NCI-H69 (cell line): Measurements from ENCODE around the gene PADI2.

Experiments
- DNase-seq: peaks from one replicate; lab custom pipeline; 2025; lab: John Stamatoyannopoulos, UW

The PADI2 gene

DNA sequence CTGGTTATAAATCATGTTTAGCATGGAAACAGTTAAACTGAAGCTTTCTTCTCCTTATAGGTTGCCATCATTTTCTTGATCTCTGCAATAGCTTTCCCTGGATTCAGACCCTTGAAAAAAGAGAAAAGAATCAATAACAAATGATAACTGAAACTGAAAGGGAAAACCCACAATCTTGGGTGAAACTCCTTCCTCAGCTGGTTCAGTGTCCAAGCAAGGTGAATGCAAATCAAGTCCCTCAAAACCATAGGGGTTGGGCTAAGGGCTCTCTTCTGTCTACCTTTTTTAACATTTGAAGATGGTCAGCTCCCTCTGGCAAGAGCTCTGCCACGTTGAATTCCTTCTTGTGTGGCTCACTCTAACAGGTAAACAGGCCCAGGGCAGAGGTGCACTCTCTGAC, 100.4 kb downstream of the PADI2 start:
- DNase-seq = no peak

DNA sequence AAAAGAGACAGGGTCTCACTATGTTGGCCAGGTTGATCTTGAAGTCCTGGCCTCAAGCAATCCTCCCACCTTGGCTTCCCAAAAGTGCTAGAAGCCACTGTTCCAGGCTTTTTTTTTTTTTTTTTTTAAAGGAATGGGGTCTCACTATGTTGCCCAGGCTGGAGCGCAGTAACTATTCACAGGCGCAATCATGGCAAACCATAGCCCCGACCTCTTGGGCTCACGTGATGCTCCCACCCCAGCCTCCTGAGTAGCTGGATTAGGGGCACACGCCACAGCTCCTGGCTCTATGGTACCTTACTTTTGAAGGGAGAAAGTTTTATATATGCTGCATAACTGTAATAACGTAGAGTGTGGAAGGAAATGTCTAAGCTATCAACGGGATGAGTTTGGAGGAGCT, 101.8 kb downstream of the PADI2 start:
- no peak for DNase-seq
